Measurements from ENCODE around the gene RAB20.

GRCh38 chr13:110572778-110573118 lies 11.2 kb upstream of the RAB20 start:
- TF ChIP-seq POLR2AphosphoS5 (IDR thresholded peaks at IDR 0.05; ENCODE audit: borderline replicate concordance, low read depth, low read length) (no peak), EZH2 (IDR thresholded peaks at IDR 0.05) (no peak), FOXP2 (optimal IDR thresholded peaks at IDR 0.05; ENCODE audit: control extremely low read depth, extremely low read length, insufficient read depth) (no peak)
